Activated naive CD4-positive, alpha-beta T cell treated with anti-CD3 and anti-CD28 coated beads, Interleukin-2, amount 50 U/mL, for 72 hours (primary cell): ENCODE measurements around the gene HAVCR1. TPM values are rescaled to one million over a fixed set of nuclear protein-coding genes. Genes with fewer than 3 reads are reported as not detected.
"Not testable (repeated sequence)": the region's sequence is repeated elsewhere in the genome, so short reads cannot be mapped to it uniquely, and the experiment has no call there.

ENCODE experiments used
- ATAC-seq, 2 donors: fragments of 150-1000 bp; cut with Tn5 transposase; 2 replicates each; pipeline ENCODE4 v1.10.0; 2021; ENCODE audit warnings: mild to moderate bottlenecking in 2 of 2, moderate library complexity in 2 of 2
- DNase-seq, 2 donors: peaks; one replicate each; pipeline ENCODE4 v3.0.0; 2021 to 2022; ENCODE audit warnings: low spot score in 2 of 2
- H3K27ac Mint-ChIP-seq, 2 donors: one replicate each; pipeline ENCODE4 v1.8.0; 2022; ENCODE audit warnings: mild to moderate bottlenecking in 2 of 2, mixed read lengths in 2 of 2
- H3K36me3 Mint-ChIP-seq, 2 donors: one replicate each; pipeline ENCODE4 v1.8.0; 2022; ENCODE audit warnings: mixed read lengths in 2 of 2
- H3K9me3 Mint-ChIP-seq, 2 donors: one replicate each; pipeline ENCODE4 v1.8.0; 2022; ENCODE audit warnings: mixed read lengths in 2 of 2
- total RNA-seq, 2 donors: library from RNA; stranded (reverse); gene quantifications; one replicate each; pipeline ENCODE4 v1.2.3, GENCODE V29; 2022

The HAVCR1 gene
- total RNA-seq, 2 donors from 2014 or later = 0.72 to 0.96 TPM

DNA sequence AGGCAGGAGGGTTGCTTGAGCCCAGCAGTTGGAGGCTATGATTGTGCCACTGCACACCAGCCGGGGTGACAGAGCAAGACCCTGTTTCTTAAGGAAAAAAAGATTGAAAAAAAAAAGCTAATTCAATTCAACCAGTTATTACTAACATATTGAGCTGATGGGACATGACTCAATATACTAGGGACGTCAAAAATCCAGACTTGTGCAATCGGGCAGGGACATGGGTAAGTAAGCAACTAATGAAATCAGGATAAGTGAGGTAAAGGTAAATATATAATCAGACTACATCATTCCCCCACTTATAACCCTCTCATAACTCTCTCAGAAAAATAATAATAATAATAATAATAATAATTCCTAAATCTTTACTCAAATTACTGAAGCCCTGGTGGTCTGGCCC, 975 bp upstream of the HAVCR1 start:
- H3K9me3 Mint-ChIP-seq = no peaks in the 10 kb centered on the region
- H3K27ac Mint-ChIP-seq = no peak overlapping the region
- no peaks in the 10 kb centered on the region for H3K36me3 Mint-ChIP-seq
- ATAC-seq = no peak
- no peak for DNase-seq

GRCh38 chr5:157057459-157058370, 1.2 kb downstream of the HAVCR1 start:
- Mint-ChIP-seq H3K36me3 (no peaks in the 10 kb centered on the region), H3K27ac (no peak overlapping the region), H3K9me3 (no peaks in the 10 kb centered on the region)
- DNase-seq = no peak
- ATAC-seq = no peak

DNA sequence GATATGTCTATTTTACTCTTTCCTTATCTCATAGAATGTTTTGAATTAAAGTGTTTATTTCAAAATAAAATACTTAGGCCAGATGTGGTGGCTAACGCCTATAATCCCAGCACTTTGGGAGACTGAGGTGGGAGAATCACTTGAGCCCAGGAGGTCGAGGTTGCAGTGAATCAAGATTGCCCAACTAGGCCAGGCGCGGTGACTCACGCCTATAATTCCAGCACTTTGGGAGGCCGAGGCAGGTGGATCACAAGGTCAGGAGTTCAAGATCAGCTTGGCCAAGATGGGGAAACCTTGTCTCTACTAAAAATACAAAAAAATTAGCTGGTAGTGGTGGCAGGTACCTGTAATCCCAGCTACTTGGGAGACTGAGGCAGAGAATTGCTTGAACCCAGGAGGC, 2.1 kb downstream of the HAVCR1 start:
- DNase-seq, ATAC-seq, H3K9me3 Mint-ChIP-seq, H3K36me3 Mint-ChIP-seq, H3K27ac Mint-ChIP-seq: not testable (repeated sequence)

DNA sequence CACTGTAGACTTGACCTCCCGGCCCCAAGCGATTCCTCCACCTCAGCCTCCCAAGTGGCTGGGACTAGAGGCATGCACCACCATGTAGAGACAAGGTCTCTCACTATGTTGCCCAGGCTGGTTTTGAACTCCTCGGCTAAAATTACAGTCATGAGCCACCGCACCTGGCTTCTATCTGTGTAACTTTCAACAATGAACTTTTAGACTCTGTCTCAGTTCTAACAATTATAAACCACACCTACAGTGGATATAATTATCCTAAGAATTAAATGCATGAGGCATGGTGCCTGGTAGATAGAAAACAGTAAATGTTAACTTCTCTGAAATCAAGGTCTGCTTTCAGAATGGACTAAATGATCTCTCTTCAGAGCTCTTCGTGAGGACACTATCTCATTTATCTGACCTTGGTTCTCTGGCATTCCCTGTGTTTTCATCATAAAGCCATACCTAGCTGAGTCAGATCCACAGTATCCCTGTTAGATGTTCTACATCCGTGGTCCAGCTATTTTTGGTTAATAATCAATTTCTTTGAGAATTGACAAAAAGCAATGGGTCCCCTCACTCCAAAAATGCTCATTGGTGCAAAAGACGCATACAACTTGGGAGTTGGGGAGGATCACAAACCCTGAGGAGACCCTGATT, 7.2 kb downstream of the HAVCR1 start:
- no peak overlapping the region for H3K27ac Mint-ChIP-seq
- DNase-seq (no peak), ATAC-seq (no peak)
- H3K9me3 Mint-ChIP-seq = peaks cover 5 to 7% of the 10 kb centered on the region in 2 donors
- H3K36me3 Mint-ChIP-seq = peaks cover 0 to 6% of the 10 kb centered on the region in 2 donors

- Mint-ChIP-seq H3K9me3 (peaks cover 5 to 11% of the 10 kb centered on the region in 2 donors), H3K27ac (peak overlapping the region; percentile 23 to 80), H3K36me3 (peaks cover 0 to 6% of the 10 kb centered on the region in 2 donors)
- no peak for DNase-seq
- peak; percentile 43 to 49 for ATAC-seq
Observed at GRCh38 chr5:157050050-157050449, 8.9 kb downstream of the HAVCR1 start.

GRCh38 chr5:157049605-157050004, 9.3 kb downstream of the HAVCR1 start:
- H3K27ac Mint-ChIP-seq = peak overlapping the region; percentile 23 to 80
- H3K36me3 Mint-ChIP-seq = peaks cover 0 to 6% of the 10 kb centered on the region in 2 donors
- DNase-seq = no peak
- peak in 1 of 2 donors; percentile 26 for ATAC-seq
- peaks cover 5 to 11% of the 10 kb centered on the region in 2 donors for H3K9me3 Mint-ChIP-seq

DNA sequence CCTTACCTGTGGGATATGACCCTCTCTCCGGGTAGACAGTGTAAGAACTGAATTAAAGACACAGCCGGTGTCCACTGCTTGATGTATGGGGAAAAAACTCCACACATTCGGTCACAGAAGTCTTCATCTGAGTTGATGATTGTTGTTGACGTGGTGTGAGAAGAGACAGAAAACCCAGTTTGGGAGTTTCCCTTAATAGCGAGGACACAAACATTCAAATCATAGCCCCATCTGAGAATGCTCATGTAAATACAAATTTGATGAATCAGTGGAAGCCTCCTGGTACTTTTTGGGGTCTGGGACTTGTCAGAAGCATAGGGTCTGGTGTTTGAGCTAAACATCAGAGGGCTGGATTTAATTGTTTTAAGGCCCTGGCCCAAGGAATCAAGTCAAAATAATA, 11.0 kb downstream of the HAVCR1 start:
- peaks cover 0 to 6% of the 10 kb centered on the region in 2 donors for H3K36me3 Mint-ChIP-seq
- H3K27ac Mint-ChIP-seq = peak overlapping the region in 1 of 2 donors; percentile 11
- ATAC-seq (no peak), DNase-seq (no peak)
- H3K9me3 Mint-ChIP-seq = peaks cover 5 to 11% of the 10 kb centered on the region in 2 donors

- not testable (repeated sequence) for DNase-seq, H3K27ac Mint-ChIP-seq, H3K9me3 Mint-ChIP-seq, H3K36me3 Mint-ChIP-seq, ATAC-seq
Observed at GRCh38 chr5:157047016-157047415, 11.9 kb downstream of the HAVCR1 start.

GRCh38 chr5:157046041-157046440, 12.9 kb downstream of the HAVCR1 start:
- ATAC-seq (peak; percentile 80 to 90), DNase-seq (no peak)
- Mint-ChIP-seq H3K36me3 (peaks cover 0 to 6% of the 10 kb centered on the region in 2 donors), H3K9me3 (peaks cover 5 to 7% of the 10 kb centered on the region in 2 donors), H3K27ac (no peak overlapping the region)

DNA sequence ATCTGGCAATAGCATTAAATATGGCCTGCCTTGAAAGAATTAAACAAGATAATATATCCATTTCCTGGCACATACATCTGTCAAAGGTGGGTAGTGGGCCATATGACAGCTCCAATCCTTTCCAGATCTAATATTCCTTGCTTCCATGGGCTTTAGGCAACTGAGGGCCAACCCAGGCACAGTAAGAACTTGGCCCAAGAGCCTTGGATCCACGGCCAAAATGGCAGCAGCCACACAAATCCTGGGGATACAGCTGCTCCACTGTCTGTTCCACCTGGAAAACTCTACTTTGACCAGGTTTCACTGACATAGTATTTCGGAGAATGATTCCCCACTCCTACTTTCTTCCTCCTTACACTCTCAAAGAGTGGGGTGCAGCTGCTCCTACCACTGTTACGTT, 13.3 kb downstream of the HAVCR1 start:
- no peak for ATAC-seq
- Mint-ChIP-seq H3K9me3 (peaks cover 1 to 7% of the 10 kb centered on the region in 2 donors), H3K27ac (no peak overlapping the region), H3K36me3 (peaks cover 0 to 6% of the 10 kb centered on the region in 2 donors)
- no peak for DNase-seq

DNA sequence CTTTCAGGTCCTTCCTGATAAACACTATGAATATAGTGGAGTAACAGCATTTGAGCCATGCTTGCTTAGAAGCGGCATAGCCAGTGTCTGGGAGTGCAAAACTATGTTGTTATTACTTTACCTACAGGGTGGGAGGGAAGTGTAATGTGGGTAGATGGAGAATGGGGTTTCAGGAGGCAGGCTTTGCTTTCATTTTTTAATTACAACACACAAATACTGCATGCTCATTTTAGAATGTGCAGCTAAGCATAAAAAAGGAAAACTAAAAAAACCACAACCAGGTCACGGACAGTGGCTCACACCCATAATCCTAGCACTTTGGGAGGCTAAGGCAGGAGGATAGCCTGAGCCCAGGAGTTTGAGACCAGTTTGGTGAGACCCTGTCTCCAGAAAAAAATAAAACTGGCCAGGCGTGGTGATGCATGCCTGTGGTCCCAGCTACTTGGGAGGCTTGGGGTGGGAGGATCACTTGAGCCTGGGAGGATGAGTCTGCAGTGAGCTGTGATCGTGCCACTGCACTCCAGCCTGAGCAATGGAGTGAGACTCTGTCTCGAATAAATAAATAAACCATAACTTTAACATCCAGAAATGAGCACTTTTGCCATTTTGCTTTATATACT, 20.2 kb downstream of the HAVCR1 start:
- DNase-seq = no peak
- Mint-ChIP-seq H3K36me3 (no peaks in the 10 kb centered on the region), H3K27ac (no peak overlapping the region), H3K9me3 (no peaks in the 10 kb centered on the region)
- ATAC-seq = no peak

DNA sequence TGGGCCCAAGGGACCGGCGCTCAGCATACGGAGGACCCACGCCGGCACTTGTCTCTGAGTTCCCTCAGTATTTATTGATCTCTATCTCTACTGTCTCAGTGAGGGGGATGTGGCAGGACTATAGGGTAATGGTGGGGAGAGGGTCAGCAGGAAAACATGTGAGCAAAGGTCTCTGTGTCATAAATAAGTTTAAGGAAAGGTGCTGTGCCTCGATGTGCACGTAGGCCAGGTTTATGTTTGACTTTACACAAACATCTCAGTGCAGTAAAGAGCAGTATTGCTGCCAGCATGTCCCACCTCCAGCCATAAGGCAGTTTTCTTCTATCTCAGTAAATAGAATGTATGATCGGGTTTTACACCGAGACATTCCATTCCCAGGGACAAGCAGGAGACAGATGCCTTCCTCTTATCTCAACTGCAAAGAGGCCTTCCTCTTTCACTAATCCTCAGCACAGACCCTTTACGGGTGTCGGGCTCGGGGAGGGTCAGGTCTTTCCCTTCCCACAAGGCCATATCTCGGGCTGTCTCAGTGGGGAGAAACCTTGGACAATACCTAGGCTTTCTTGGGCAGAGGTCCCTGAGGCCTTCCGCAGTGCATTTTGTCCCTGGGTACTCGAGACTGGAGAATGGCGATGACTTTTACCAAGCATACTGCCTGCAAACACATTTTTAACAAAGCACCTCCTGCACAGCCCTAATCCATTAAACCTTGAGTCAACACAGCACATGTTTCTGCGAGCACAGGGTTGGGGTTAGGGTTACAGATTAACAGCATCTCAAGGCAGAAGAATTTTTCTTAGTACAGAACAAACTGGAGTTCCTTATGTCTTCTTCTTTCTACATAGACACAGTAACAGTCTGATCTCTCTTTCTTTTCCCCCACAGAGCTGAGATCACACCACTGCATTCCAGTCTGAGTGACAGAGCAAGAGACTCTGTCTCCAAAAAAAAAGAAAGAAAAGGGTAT, 24.5 kb downstream of the HAVCR1 start:
- not testable (repeated sequence) for H3K9me3 Mint-ChIP-seq, H3K36me3 Mint-ChIP-seq, ATAC-seq, DNase-seq
- peak overlapping the region in 1 of 2 donors; percentile 2 for H3K27ac Mint-ChIP-seq

- ATAC-seq = peak; percentile 43 to 87
- Mint-ChIP-seq H3K27ac (no peak overlapping the region), H3K36me3 (no peaks in the 10 kb centered on the region), H3K9me3 (no peaks in the 10 kb centered on the region)
- no peak for DNase-seq
Observed at GRCh38 chr5:157033071-157033583, 25.8 kb downstream of the HAVCR1 start.

- no peak overlapping the region for H3K27ac Mint-ChIP-seq
- DNase-seq (no peak), ATAC-seq (peak; percentile 59 to 84)
- H3K36me3 Mint-ChIP-seq = no peaks in the 10 kb centered on the region
- H3K9me3 Mint-ChIP-seq = no peaks in the 10 kb centered on the region
Observed at GRCh38 chr5:157030692-157031091, 28.2 kb downstream of the HAVCR1 start.

DNA sequence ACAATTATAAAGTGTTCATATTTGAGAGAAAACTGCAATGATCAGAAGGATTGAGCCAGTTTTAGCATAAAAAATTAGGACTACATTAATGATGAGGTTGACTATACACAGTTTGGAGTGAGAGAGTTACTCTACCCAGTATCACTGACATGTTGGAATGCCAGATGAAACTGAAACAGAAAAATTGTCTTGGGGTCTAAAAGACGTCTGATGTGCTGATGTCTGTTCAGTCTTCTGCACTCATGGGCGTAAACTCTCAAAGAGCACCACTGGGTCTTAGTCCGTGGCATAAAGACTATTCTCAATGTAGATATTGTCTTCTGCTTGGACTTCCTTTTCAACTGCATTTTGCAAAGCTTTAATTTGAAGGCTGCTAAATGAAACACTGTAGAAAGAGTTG, 29.5 kb downstream of the HAVCR1 start:
- DNase-seq = no peak
- Mint-ChIP-seq H3K27ac (peak overlapping the region in 1 of 2 donors; percentile 71), H3K36me3 (peaks cover 5 to 10% of the 10 kb centered on the region in 2 donors), H3K9me3 (peaks cover 0 to 5% of the 10 kb centered on the region in 2 donors)
- ATAC-seq = no peak

DNA sequence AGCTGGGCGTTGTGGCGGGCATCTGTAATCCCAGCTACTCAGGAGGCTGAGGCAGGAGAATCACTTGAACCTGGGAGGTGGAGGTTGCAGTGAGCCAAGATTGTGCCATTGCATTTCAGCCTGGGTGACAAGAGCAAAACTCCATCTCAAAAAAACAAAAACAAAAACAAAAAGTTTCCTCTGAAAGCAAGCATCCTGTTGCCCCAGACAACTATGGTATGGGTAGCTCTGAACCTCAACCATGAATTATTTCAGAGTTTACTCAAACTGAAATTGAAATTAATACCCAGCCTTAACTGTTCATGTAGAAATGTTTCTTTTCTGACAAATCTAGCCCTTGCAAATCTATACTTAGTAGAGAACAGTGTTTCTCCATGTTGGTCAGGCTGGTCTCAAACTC, 31.3 kb downstream of the HAVCR1 start:
- H3K9me3 Mint-ChIP-seq, DNase-seq, H3K27ac Mint-ChIP-seq: not testable (repeated sequence)
- peaks cover 10 to 18% of the 10 kb centered on the region in 2 donors for H3K36me3 Mint-ChIP-seq
- ATAC-seq = peak in 1 of 2 donors; percentile 31
